ENCODE data around the gene SRC.

DNA sequence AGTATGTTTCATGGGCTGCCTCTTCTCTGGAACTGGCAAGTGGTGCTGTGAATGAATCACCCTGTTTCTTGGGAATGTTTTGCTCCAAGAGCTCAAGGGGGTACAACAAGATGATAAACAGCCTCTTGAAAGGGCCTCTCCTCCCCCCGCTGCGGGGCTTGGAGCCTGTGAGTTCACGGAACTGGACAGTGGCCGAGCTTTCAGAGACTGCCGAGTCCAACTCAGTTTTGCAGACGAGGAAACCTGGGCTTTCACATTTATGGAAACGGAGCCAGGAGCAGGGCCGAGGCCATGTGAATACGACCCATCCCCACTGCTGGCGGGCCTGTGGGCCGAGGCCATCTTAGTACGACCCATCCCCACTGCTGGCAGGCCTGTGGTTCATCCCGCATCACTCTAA is 18.2 kb upstream of the SRC start:
- TF ChIP-seq, protein P1, sequence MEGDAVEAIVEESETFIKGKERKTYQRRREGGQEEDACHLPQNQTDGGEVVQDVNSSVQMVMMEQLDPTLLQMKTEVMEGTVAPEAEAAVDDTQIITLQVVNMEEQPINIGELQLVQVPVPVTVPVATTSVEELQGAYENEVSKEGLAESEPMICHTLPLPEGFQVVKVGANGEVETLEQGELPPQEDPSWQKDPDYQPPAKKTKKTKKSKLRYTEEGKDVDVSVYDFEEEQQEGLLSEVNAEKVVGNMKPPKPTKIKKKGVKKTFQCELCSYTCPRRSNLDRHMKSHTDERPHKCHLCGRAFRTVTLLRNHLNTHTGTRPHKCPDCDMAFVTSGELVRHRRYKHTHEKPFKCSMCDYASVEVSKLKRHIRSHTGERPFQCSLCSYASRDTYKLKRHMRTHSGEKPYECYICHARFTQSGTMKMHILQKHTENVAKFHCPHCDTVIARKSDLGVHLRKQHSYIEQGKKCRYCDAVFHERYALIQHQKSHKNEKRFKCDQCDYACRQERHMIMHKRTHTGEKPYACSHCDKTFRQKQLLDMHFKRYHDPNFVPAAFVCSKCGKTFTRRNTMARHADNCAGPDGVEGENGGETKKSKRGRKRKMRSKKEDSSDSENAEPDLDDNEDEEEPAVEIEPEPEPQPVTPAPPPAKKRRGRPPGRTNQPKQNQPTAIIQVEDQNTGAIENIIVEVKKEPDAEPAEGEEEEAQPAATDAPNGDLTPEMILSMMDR (IDR thresholded peaks at IDR 0.05), result no peak
- TF ChIP-seq MAX (IDR thresholded peaks at IDR 0.05; ENCODE audit: low read depth) (no peak), USF2 (IDR thresholded peaks at IDR 0.05; ENCODE audit: borderline replicate concordance, low read depth, low read length) (no peak), EP300 (IDR thresholded peaks at IDR 0.05; ENCODE audit: borderline replicate concordance in 1 of 2, low read depth in 1 of 2, low read length in 1 of 2) (no peak)
- TF ChIP-seq, protein P2, sequence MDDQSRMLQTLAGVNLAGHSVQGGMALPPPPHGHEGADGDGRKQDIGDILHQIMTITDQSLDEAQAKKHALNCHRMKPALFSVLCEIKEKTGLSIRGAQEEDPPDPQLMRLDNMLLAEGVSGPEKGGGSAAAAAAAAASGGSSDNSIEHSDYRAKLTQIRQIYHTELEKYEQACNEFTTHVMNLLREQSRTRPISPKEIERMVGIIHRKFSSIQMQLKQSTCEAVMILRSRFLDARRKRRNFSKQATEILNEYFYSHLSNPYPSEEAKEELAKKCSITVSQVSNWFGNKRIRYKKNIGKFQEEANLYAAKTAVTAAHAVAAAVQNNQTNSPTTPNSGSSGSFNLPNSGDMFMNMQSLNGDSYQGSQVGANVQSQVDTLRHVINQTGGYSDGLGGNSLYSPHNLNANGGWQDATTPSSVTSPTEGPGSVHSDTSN (IDR thresholded peaks at IDR 0.05), result peak; percentile 12; the same call in 1 of the 2 replicates

All from SK-N-SH (cell line).